BE2C (cell line): Measurements from ENCODE around the gene SMARCB1.

ENCODE experiments used
- DNase-seq: peaks from one replicate; pipeline ENCODE4 v3.0.0-alpha.2; 2020
- H3K27me3 ChIP-seq: fragments of 250-450 bp; sonication (Bioruptor Pico); 2 replicates; pipeline ENCODE4 v1.5.1; 2020; ENCODE audit warnings: mild to moderate bottlenecking
- H3K36me3 ChIP-seq: fragments of 250-450 bp; sonication (Bioruptor Pico); 2 replicates; pipeline ENCODE4 v1.5.1; 2020; ENCODE audit warnings: mild to moderate bottlenecking
- H3K4me1 ChIP-seq: fragments of 250-450 bp; sonication (Bioruptor Pico); 2 replicates; pipeline ENCODE4 v1.5.1; 2020
- H3K4me3 ChIP-seq: 2 replicates; pipeline ENCODE4 v1.5.1; 2011; ENCODE audit warnings: low read depth, low read length
- H3K9me3 ChIP-seq: fragments of 250-450 bp; sonication (Bioruptor Pico); 2 replicates; pipeline ENCODE4 v1.5.1; 2020
- TF ChIP-seq, protein P1 (sequence below): IDR thresholded peaks from 2 replicates; pipeline ENCODE4 v1.5.1; 2012; ENCODE audit warnings: mild to moderate bottlenecking, low read depth, low read length

Gene SMARCB1

DNA sequence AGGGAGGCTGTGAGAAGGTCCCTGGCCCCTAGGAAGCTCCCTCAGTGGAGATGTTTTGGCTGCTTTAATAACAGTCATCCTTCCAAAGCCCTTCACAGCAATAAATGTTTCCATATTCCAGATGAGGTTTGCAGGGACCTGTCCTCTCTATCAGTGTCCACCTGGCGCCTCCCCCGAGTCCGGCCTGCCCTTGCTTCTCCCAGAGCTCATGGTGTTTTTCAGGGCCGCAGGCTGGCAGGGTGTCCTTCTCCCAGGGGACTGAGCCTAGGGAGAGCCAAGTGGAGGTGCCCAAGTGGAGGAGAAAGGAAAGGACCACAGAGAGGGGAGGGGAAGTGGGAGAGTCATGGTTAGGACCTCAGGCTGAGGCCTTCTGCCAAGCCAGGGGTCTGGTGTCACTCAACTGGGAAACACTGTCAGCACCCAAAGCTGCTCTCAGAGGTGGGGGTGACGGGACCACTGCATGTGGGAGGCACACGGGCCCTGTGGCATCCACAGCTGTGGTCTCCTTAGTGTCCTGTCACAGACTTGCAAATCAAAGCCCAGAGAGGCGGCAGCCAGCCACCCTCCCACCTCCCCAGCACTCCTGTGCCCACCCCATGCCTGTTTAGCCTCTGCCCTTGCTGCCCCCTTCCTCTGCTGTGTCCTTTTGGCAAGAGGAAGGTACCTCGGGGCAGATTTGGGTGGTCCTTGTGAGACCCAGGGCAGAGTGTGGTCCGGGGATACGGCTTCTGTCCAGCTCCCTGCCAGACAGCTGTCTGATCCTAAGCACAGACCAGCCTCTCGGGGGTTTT lies 45.7 kb downstream of the SMARCB1 start:
- no peak for DNase-seq
- peaks cover 5% of the 10 kb centered on the region for H3K4me1 ChIP-seq
- TF ChIP-seq, protein P1, sequence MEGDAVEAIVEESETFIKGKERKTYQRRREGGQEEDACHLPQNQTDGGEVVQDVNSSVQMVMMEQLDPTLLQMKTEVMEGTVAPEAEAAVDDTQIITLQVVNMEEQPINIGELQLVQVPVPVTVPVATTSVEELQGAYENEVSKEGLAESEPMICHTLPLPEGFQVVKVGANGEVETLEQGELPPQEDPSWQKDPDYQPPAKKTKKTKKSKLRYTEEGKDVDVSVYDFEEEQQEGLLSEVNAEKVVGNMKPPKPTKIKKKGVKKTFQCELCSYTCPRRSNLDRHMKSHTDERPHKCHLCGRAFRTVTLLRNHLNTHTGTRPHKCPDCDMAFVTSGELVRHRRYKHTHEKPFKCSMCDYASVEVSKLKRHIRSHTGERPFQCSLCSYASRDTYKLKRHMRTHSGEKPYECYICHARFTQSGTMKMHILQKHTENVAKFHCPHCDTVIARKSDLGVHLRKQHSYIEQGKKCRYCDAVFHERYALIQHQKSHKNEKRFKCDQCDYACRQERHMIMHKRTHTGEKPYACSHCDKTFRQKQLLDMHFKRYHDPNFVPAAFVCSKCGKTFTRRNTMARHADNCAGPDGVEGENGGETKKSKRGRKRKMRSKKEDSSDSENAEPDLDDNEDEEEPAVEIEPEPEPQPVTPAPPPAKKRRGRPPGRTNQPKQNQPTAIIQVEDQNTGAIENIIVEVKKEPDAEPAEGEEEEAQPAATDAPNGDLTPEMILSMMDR = no peak
- H3K4me3 ChIP-seq = no peak overlapping the region
- no peaks in the 10 kb centered on the region for H3K27me3 ChIP-seq
- H3K36me3 ChIP-seq = peaks cover 76% of the 10 kb centered on the region
- H3K9me3 ChIP-seq = no peaks in the 10 kb centered on the region

DNA sequence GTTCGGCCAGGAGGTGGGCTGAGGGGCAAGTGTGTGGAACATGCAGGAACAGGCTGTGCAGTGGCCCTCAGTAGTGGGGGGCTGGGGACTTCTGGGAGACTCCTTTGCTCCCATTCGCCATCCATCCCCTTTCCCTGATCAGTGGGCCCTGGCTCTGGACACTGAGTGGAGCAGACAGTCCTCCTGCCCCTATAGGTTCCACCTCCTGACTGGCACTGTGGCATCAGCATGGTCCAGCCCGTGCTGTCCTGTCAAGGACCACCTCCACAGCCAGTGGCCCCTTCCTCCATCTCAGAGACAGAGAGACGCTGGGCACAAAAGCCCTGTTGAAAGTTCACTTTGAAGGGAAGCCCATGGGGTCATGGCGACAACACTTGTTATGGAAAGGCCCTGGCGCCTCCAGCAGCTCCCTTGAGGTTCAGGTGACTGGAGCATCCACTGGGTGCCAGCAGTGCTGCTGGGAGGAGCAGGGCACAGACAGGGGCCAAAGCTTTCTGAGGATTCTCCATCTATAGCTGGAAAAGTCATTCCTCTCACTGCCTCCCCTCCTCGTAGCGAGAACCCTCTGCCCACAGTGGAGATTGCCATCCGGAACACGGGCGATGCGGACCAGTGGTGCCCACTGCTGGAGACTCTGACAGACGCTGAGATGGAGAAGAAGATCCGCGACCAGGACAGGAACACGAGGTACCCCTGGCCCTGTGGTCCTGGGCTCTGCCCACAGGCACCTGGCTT lies 46.4 kb downstream of the SMARCB1 start:
- no peak overlapping the region for H3K4me3 ChIP-seq
- no peak for DNase-seq
- TF ChIP-seq, protein P1 = no peak
- peaks cover 74% of the 10 kb centered on the region for H3K36me3 ChIP-seq
- H3K4me1 ChIP-seq = no peaks in the 10 kb centered on the region; the same call in 1 of the 2 replicates
- H3K27me3 ChIP-seq = no peaks in the 10 kb centered on the region
- no peaks in the 10 kb centered on the region for H3K9me3 ChIP-seq

GRCh38 chr22:23833911-23834317 lies 47.1 kb downstream of the SMARCB1 start:
- H3K27me3 ChIP-seq = no peaks in the 10 kb centered on the region
- TF ChIP-seq, protein P1 = no peak
- H3K36me3 ChIP-seq = peaks cover 67% of the 10 kb centered on the region
- H3K4me3 ChIP-seq = no peak overlapping the region
- no peak for DNase-seq
- no peaks in the 10 kb centered on the region for H3K9me3 ChIP-seq
- no peaks in the 10 kb centered on the region; the same call in 1 of the 2 replicates for H3K4me1 ChIP-seq

- H3K36me3 ChIP-seq = peaks cover 62% of the 10 kb centered on the region
- no peak overlapping the region for H3K4me3 ChIP-seq
- H3K9me3 ChIP-seq = no peaks in the 10 kb centered on the region
- H3K4me1 ChIP-seq = no peaks in the 10 kb centered on the region; the same call in 1 of the 2 replicates
- DNase-seq = no peak
- no peaks in the 10 kb centered on the region for H3K27me3 ChIP-seq
- TF ChIP-seq, protein P1 = no peak
Observed at GRCh38 chr22:23834406-23834792, 47.6 kb downstream of the SMARCB1 start.

- TF ChIP-seq, protein P1 = no peak
- peaks cover 57% of the 10 kb centered on the region for H3K36me3 ChIP-seq
- H3K4me1 ChIP-seq = no peaks in the 10 kb centered on the region; the same call in 1 of the 2 replicates
- no peak for DNase-seq
- no peak overlapping the region for H3K4me3 ChIP-seq
- H3K9me3 ChIP-seq = no peaks in the 10 kb centered on the region
- H3K27me3 ChIP-seq = no peaks in the 10 kb centered on the region
Observed at GRCh38 chr22:23834793-23835483, 48.2 kb downstream of the SMARCB1 start.
